Activated naive CD8-positive, alpha-beta T cell treated with anti-CD3 and anti-CD28 coated beads, Interleukin-2, amount 10 ng/mL, durations not matched to agents 7 days and 5 days (primary cell): ENCODE measurements around the gene KCNK10. TPM values are rescaled to one million over a fixed set of nuclear protein-coding genes. Genes with fewer than 3 reads are reported as not detected.

Experiments used
- ATAC-seq: fragments of 150-1000 bp; cut with Tn5 transposase; one replicate; pipeline ENCODE4 v1.10.0; 2021; ENCODE audit warnings: low read depth, moderate library complexity
- POLR2A ChIA-PET: fragments of 350-600 bp; sonication (Branson Sonifier 250); formaldehyde crosslinking; loops from one replicate; lab custom pipeline; 2021; ENCODE audit warnings: antibody characterized with exemption; lab: Charles Lee
- DNase-seq: peaks from one replicate; pipeline ENCODE4 v3.0.0; 2021
- H3K27ac Mint-ChIP-seq: one replicate; pipeline ENCODE4 v1.8.0; 2022; ENCODE audit warnings: mild to moderate bottlenecking, mixed read lengths
- H3K27me3 Mint-ChIP-seq: one replicate; pipeline ENCODE4 v1.8.0; 2022; ENCODE audit warnings: mild to moderate bottlenecking, moderate library complexity, mixed read lengths
- H3K36me3 Mint-ChIP-seq: one replicate; pipeline ENCODE4 v1.8.0; 2021; ENCODE audit warnings: mild to moderate bottlenecking, mixed read lengths
- H3K4me1 Mint-ChIP-seq: one replicate; pipeline ENCODE4 v1.8.0; 2021; ENCODE audit warnings: mixed read lengths
- H3K4me3 Mint-ChIP-seq: one replicate; pipeline ENCODE4 v1.8.0; 2022; ENCODE audit warnings: mild to moderate bottlenecking, moderate library complexity, mixed read lengths
- H3K9me3 Mint-ChIP-seq: one replicate; pipeline ENCODE4 v1.8.0; 2021; ENCODE audit warnings: mixed read lengths
- total RNA-seq, 2 experiments: library from RNA; stranded (reverse); gene quantifications; one replicate each; pipeline ENCODE4 v1.2.3, GENCODE V29; 2021

The KCNK10 gene, protein sequence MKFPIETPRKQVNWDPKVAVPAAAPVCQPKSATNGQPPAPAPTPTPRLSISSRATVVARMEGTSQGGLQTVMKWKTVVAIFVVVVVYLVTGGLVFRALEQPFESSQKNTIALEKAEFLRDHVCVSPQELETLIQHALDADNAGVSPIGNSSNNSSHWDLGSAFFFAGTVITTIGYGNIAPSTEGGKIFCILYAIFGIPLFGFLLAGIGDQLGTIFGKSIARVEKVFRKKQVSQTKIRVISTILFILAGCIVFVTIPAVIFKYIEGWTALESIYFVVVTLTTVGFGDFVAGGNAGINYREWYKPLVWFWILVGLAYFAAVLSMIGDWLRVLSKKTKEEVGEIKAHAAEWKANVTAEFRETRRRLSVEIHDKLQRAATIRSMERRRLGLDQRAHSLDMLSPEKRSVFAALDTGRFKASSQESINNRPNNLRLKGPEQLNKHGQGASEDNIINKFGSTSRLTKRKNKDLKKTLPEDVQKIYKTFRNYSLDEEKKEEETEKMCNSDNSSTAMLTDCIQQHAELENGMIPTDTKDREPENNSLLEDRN
- total RNA-seq = not detected

DNA sequence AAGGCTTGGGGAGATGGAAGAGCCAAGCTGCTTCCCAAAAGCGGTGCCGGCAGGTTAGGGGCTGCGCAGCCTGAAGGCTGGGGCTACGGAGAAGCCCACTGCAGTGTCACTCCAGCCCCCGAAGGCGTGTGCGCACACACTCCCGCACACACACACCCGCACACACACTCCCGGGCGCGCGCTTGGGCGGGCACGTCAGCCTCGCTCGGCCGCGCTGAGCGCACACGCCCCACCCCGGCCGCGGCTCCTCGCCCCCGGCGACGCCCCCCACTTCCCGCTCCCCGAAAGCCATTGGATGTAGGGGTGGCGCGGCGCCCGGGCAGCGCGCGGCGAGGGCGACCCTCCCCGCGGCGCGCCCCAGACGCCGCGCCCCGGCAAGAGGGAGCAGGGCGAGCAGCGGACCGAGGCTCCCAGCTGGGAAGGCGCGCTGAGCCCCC is at the start of gene KCNK10:
TSS of gene KCNK10 (minus strand) at position 184 of the 437 bp plus-strand sequence. CDS start 471 bp downstream, outside the sequence.
- POLR2A ChIA-PET = no interaction called here
- DNase-seq (no peak), ATAC-seq (no peak)
- Mint-ChIP-seq H3K9me3 (no peaks in the 10 kb centered on the region), H3K36me3 (no peaks in the 10 kb centered on the region), H3K27ac (no peak within 1 kb of the TSS), H3K27me3 (peaks cover 44% of the 10 kb centered on the region), H3K4me1 (peaks cover 6% of the 10 kb centered on the region), H3K4me3 (peak within 1 kb of the TSS; percentile 76)

DNA sequence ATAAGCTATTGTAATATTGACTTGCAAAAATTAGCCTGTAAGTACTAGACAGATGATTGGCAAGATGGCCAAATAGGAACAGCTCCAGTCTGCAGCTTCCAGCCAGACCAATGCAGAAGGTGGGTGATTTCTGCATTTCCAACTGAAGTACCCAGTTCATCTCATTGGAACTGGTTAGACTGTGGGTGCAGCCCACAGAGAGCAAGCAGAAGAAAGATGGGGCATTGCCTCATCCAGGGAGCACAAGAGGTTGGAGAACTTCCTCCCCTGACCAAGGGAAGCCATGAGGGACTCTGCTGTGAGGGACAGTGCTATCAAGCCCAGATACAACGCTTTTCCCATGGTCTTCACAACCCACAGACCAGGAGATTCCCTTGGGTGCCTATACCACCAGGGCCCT is 46.4 kb upstream of the KCNK10 start:
- DNase-seq (no peak), ATAC-seq (no peak)
- POLR2A ChIA-PET = no interaction called here
- Mint-ChIP-seq H3K27ac (no peak overlapping the region), H3K27me3 (peaks cover 15% of the 10 kb centered on the region), H3K4me3 (no peak overlapping the region), H3K9me3 (no peaks in the 10 kb centered on the region), H3K4me1 (no peaks in the 10 kb centered on the region), H3K36me3 (no peaks in the 10 kb centered on the region)

DNA sequence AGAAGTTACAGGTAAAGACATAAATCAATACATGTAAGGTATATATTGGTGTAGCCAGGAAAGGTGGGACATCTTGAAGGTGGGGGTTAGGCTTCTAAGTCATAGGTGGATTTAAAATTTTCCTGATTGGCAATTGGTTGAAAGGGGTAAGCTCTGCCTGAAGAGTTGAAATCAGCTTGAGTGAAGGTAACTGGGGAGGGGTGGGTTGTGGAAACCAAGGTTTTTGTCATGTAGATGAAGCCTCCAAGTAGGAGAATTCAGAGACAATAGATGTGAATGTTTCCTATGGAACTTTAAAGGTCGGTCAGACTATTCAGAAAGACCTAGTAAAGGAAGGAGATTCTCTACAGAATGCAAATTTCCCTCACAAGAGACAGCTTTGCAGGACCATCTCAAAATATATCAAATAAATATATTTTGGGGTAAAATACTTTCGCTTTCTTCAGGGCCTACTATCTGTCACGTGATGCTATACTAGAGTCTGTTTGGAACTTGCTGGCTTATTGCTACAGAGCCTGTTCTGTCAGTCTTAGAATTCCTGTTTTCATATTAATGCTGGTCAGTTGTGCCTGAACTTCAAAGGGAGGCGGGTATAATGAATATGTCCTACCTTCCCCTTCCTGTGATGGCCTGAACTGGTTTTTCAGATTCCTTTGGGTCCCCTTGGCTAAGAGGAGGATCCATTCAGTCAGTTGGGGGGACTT is 41.8 kb upstream of the KCNK10 start:
- Mint-ChIP-seq H3K9me3 (no peaks in the 10 kb centered on the region), H3K4me3 (no peak overlapping the region), H3K4me1 (no peaks in the 10 kb centered on the region), H3K27me3 (peaks cover 10% of the 10 kb centered on the region), H3K36me3 (no peaks in the 10 kb centered on the region), H3K27ac (no peak overlapping the region)
- no peak for ATAC-seq
- DNase-seq = no peak
- POLR2A ChIA-PET = no interaction called here

DNA sequence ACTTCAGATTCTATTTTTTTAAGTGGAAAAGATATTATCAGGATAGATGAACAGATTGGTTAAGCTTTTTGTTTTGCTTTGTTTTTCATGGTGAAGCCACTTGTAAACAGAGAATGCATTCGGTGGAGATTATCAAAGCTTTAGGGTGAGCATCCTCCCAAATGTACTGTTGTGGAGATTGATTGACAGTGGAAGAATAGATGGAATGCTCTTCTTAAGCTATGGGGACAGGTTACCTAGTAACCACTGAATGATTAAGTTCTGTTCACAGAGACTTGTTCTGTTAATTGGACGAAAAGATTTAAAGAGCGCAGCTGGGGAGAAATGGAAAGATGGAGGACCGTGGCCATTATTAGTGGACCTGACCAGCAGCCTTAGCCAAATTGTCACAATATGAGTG is 40.6 kb upstream of the KCNK10 start:
- Mint-ChIP-seq H3K27ac (no peak overlapping the region), H3K4me1 (no peaks in the 10 kb centered on the region), H3K4me3 (no peak overlapping the region), H3K9me3 (no peaks in the 10 kb centered on the region), H3K27me3 (peaks cover 10% of the 10 kb centered on the region), H3K36me3 (no peaks in the 10 kb centered on the region)
- POLR2A ChIA-PET = no interaction called here
- DNase-seq (no peak), ATAC-seq (no peak)

DNA sequence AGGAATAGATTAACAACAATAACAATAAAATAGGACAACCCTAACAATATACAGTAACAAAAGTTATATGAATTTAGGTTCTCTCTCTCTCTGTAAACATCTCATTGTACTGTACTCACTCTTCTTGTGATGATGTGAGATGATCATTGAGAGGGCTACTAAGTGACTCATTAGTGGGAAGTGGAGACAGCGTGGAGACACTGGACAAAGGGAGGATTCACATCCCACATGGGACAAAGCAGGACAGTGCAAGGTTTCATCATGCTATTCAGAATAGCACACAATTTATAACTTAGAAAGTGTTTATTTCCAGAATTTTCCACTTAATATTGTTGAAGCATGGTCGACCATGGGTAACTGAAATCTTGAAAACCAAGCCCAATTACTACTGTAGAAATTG is 36.4 kb upstream of the KCNK10 start:
- H3K27me3 Mint-ChIP-seq = peaks cover 12% of the 10 kb centered on the region

DNA sequence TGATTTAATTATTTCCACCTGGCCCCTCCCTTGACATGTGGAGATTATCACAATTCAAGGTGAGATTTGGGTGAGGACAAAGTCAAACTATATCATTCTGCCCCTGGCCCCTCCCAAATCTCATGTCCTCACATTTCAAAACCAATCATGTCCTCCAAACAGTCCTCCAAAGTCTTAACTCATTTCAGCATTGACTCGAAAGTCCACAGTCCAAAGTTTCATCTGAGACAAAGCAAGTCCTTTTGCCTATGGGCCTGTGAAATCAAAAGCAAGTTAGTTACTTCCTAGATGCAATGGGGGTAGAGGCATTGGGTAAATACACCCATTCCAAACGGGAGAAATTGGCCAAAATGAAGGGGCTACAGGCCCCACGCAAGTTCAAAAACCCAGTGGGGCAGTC is 31.3 kb upstream of the KCNK10 start:
- H3K4me3 Mint-ChIP-seq = no peak overlapping the region
- H3K9me3 Mint-ChIP-seq = no peaks in the 10 kb centered on the region
- no peaks in the 10 kb centered on the region for H3K36me3 Mint-ChIP-seq
- peaks cover 4% of the 10 kb centered on the region for H3K27me3 Mint-ChIP-seq
- ATAC-seq (no peak), DNase-seq (no peak)
- H3K4me1 Mint-ChIP-seq = no peaks in the 10 kb centered on the region
- POLR2A ChIA-PET = no interaction called here
- H3K27ac Mint-ChIP-seq = no peak overlapping the region

More for the DNA sequence above, 36.4 kb upstream of the KCNK10 start:
- no peaks in the 10 kb centered on the region for H3K36me3 Mint-ChIP-seq
- DNase-seq (no peak), ATAC-seq (no peak)
- H3K9me3 Mint-ChIP-seq = no peaks in the 10 kb centered on the region
- no peaks in the 10 kb centered on the region for H3K4me1 Mint-ChIP-seq
- no peak overlapping the region for H3K4me3 Mint-ChIP-seq
- no peak overlapping the region for H3K27ac Mint-ChIP-seq
- POLR2A ChIA-PET = no interaction called here

DNA sequence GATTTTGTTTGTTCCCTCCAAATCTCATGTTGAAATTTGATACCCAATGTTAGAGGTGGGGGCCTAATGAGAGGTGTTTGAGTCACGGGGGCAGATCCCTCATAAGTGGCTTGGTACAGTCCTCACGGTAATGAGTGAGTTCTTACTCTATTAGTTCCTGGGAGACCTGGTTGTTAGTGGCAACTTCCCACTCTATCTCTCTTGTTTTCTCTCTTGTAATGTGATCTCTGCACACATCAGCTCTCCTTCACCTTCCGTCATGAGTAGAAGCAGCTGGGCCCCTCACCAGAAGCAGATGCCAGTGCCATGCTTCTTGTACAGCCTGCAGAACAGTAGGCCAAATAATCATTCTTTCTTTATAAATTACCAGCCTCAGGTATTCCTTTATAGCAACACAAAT is 29.6 kb upstream of the KCNK10 start:
- H3K4me3 Mint-ChIP-seq = no peak overlapping the region
- H3K36me3 Mint-ChIP-seq = no peaks in the 10 kb centered on the region

DNA sequence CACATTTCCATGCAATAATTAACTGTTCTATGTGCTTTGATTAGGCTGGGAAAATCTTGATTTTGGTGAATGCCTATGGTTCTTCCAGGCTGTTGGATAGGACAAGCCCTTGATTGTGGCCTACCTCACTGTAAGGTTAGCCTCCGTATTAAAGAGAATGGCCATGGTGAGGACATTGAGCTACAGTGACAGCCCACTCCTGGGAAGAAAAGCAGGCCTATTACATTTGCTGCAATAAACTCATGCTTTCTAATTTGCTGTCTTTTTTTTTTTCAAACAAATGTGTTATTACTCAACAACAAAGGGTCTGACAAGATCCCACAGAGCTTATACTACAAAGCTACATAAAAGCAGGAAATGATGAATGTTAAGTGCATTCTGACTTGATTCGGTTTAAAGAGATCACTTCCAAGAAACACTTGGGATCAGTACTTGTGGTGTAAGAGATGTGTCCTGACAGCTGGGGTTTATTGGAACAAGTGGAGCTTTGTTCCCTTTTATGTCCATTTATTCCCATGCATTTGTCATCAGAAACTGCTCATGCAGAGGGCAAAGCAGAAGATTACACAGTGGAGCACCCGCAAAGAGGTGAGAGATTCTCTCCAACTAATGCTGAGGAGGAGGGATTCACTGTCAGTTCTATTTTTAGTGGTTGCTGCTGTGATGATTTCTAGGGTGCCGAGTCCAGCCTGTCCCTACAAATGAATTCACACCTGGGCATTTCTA is 29.1 kb upstream of the KCNK10 start:
- ATAC-seq = no peak
- POLR2A ChIA-PET = no interaction called here
- no peaks in the 10 kb centered on the region for H3K36me3 Mint-ChIP-seq

More for the DNA sequence above, 29.6 kb upstream of the KCNK10 start:
- POLR2A ChIA-PET = no interaction called here
- H3K27ac Mint-ChIP-seq = no peak overlapping the region
- peaks cover under 1% of the 10 kb centered on the region for H3K27me3 Mint-ChIP-seq
- no peak for DNase-seq
- H3K4me1 Mint-ChIP-seq = no peaks in the 10 kb centered on the region
- ATAC-seq = no peak
- no peaks in the 10 kb centered on the region for H3K9me3 Mint-ChIP-seq

DNA sequence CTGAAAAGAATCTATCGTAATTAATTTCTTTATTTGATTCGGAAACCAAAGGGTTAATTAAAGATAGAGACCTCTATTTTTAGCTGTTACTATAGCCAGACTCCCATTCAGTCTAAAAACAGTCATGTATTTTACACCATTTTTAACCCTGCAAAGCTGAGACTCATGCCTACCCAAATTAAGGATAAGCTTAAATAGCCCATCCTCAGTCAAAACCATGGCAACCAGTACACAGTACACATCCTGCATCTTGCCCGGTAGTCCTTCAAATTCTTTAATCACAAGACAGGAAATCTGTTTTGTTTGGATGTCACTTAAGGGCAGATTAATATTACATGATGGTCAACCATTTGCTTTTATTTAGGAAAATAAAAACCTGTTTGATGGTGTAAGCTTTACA is 25.5 kb upstream of the KCNK10 start:
- no peak overlapping the region for H3K27ac Mint-ChIP-seq
- H3K9me3 Mint-ChIP-seq = no peaks in the 10 kb centered on the region
- no peak overlapping the region for H3K4me3 Mint-ChIP-seq
- H3K4me1 Mint-ChIP-seq = no peaks in the 10 kb centered on the region
- H3K36me3 Mint-ChIP-seq = no peaks in the 10 kb centered on the region
- no peaks in the 10 kb centered on the region for H3K27me3 Mint-ChIP-seq
- POLR2A ChIA-PET = no interaction called here
- ATAC-seq = no peak
- no peak for DNase-seq

More for the DNA sequence above, 29.1 kb upstream of the KCNK10 start:
- DNase-seq = no peak
- Mint-ChIP-seq H3K4me1 (no peaks in the 10 kb centered on the region), H3K9me3 (no peaks in the 10 kb centered on the region), H3K4me3 (no peak overlapping the region), H3K27me3 (no peaks in the 10 kb centered on the region), H3K27ac (no peak overlapping the region)

DNA sequence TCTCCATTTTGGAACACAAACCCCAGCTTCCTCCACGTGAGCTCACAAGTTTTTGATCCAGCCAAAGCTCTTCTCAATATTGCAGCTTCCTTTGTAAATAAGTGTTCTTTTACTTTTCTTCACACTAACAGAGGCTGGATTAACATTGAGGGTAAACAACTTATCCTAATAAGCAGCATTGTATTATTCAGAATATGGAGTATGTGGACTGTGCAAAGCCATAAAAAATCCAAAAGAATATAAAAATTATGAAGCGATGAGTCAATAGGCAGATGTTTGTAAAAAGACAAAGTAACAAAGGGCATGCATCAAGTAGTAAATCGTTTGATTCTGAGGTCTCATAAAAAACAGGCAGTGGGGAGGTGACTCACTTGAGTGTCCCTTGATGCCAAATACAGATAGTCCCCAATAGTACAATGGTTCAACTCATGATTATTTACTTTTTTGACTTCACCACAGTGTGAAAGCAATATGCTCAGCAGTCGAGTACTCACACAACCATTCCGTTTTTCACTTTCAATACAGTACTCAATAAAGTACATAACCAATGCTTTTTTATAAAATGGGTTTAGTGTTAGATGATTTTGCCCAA is 23.1 kb upstream of the KCNK10 start:
- DNase-seq (no peak), ATAC-seq (no peak)
- POLR2A ChIA-PET = no interaction called here
- Mint-ChIP-seq H3K4me1 (no peaks in the 10 kb centered on the region), H3K9me3 (no peaks in the 10 kb centered on the region), H3K27me3 (peaks cover under 1% of the 10 kb centered on the region), H3K36me3 (no peaks in the 10 kb centered on the region), H3K4me3 (no peak overlapping the region), H3K27ac (no peak overlapping the region)

DNA sequence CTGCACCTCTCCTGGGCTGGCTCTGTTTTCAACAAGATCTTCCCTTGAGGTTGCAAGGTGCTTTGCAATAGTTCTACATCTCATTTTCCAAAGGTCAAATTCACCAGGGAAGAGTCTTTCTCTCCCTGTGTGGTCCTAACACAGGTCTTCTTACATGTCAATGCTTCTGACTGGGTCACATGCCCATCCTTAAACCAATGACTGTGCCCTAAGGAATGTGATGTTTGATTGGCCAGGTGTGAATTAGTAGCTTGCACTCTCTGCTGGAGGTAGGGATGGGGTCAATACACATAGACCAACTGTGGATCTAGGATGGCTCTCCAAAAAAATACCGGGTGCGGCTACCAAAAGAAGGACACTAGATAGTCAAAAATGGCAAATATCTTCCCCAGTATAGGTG is 19.9 kb upstream of the KCNK10 start:
- Mint-ChIP-seq H3K4me3 (no peak overlapping the region), H3K4me1 (no peaks in the 10 kb centered on the region), H3K9me3 (no peaks in the 10 kb centered on the region), H3K27me3 (peaks cover 7% of the 10 kb centered on the region), H3K36me3 (no peaks in the 10 kb centered on the region), H3K27ac (no peak overlapping the region)
- POLR2A ChIA-PET = no interaction called here
- ATAC-seq = no peak
- no peak for DNase-seq

DNA sequence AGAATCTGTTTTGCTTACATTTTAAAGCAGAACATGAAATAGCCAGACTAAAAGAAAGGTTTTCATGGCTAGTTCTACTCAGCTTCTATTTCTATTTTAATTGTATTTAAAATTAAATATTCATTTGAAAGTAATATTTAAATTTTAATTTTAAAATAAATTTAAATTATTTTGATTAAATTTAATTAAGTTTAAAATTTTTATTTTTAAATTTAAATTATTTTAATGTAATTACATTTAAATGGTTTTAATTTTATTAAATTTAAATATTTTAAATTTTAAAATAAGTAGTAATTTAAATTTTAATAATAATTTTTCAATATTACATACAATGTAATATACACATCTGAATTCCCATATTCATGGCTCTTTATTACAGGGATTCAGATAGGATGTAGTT is 17.3 kb upstream of the KCNK10 start:
- no peaks in the 10 kb centered on the region for H3K4me1 Mint-ChIP-seq
- ATAC-seq = no peak

DNA sequence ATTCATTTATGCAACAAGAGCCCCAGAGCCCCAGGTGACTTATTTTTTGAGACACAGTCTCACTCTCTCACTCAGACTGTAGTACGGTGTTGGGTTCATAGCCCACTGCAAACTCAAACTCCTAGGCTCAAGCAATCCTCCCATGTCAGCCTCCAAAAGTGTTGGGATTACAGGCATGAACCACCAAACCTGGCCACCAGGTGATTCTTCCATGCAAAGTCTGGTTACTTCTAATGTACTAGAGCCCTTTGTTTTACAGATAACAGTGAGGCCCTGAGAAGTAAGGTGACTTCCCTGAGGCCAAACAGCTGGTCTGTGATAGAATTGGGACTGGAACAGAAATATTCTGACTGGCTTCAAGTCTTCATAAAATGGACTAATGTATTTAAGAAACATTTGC is 10.0 kb upstream of the KCNK10 start:
- no peak for ATAC-seq
- Mint-ChIP-seq H3K4me1 (no peaks in the 10 kb centered on the region), H3K27me3 (peaks cover 21% of the 10 kb centered on the region), H3K27ac (no peak overlapping the region), H3K36me3 (no peaks in the 10 kb centered on the region), H3K9me3 (no peaks in the 10 kb centered on the region), H3K4me3 (no peak overlapping the region)
- POLR2A ChIA-PET = no interaction called here
- no peak for DNase-seq

More for the DNA sequence above, 17.3 kb upstream of the KCNK10 start:
- Mint-ChIP-seq H3K27ac (no peak overlapping the region), H3K4me3 (no peak overlapping the region), H3K27me3 (peaks cover 7% of the 10 kb centered on the region), H3K9me3 (no peaks in the 10 kb centered on the region), H3K36me3 (no peaks in the 10 kb centered on the region)
- DNase-seq = no peak
- POLR2A ChIA-PET = no interaction called here
